RWPE1 (cell line): ENCODE data around the gene CFAP74.

Source experiments
- CTCF ChIA-PET: fragments of 350-600 bp; sonication (Branson Sonifier 250); formaldehyde crosslinking; extraction: SDS; loops from one replicate; lab custom pipeline; 2021; lab: Yijun Ruan, JAX
- POLR2A ChIA-PET: fragments of 400-600 bp; formaldehyde crosslinking; extraction: SDS; loops from one replicate; lab custom pipeline; 2020; ENCODE audit warnings: antibody characterized with exemption; ENCODE audit not compliant: low non-redundant PET; lab: Yijun Ruan, JAX
- DNase-seq: peaks from one replicate; pipeline ENCODE4 v3.0.0; 2012; ENCODE audit warnings: low spot score
- H3K27ac ChIP-seq: fragments of 450-650 bp; 2 replicates; pipeline ENCODE4 v1.5.1; 2017
- CTCF ChIP-seq: fragments of 450-650 bp; conservative IDR thresholded peaks from 2 replicates; pipeline ENCODE4 v1.5.1; 2017; ENCODE audit warnings: low read depth, mild to moderate bottlenecking

CFAP74 gene

GRCh38 chr1:2049718-2050431 is 46.3 kb upstream of the CFAP74 start, which contains the start of gene PRKCZ:
TSS of gene PRKCZ (plus strand) at chr1:2050411. CDS start at chr1:2050631, 220 bp downstream.
- ChIA-PET CTCF (interaction anchor here (0.5 to 2.3 kb wide), 9 partner anchors 13 to 1216 kb away, joined by 3 to 9 read pairs (median 4); partner anchors contain the start of gene FAAP20), POLR2A (interaction anchor here (0.6 to 1.0 kb wide), 2 partner anchors 122 to 142 kb away, joined by 3 to 4 read pairs; no protein-coding TSS in a partner anchor)
- peak within 1 kb of the TSS; percentile 71 for H3K27ac ChIP-seq
- no peak for TF ChIP-seq CTCF
- peak; percentile 97 for DNase-seq

- peak overlapping the region; percentile 71 for H3K27ac ChIP-seq
- peak; percentile 49 for TF ChIP-seq CTCF
- peak; percentile 59 for DNase-seq
- ChIA-PET POLR2A (interaction anchor here (0.6 to 1.0 kb wide), 2 partner anchors 121 to 141 kb away, joined by 3 to 4 read pairs; no protein-coding TSS in a partner anchor), CTCF (interaction anchor here (0.5 to 2.3 kb wide), 8 partner anchors 9 to 143 kb away, joined by 3 to 9 read pairs (median 3); no protein-coding TSS in a partner anchor)
Measured at GRCh38 chr1:2049225-2049717, 45.7 kb upstream of the CFAP74 start.

- no peak overlapping the region for H3K27ac ChIP-seq
- ChIA-PET CTCF (interaction anchor here (0.7 to 2.3 kb wide), 2 partner anchors 8 to 88 kb away, joined by 3 to 9 read pairs; no protein-coding TSS in a partner anchor), POLR2A (no interaction called here)
- no peak for TF ChIP-seq CTCF
- DNase-seq = no peak
Measured at GRCh38 chr1:2047749-2048729, 44.5 kb upstream of the CFAP74 start.

GRCh38 chr1:2046953-2047748 is 43.6 kb upstream of the CFAP74 start:
- no peak overlapping the region for H3K27ac ChIP-seq
- POLR2A ChIA-PET = no interaction called here
- DNase-seq = no peak
- CTCF ChIA-PET = interaction anchor here (0.9 to 3.5 kb wide), 3 partner anchors 87 to 265 kb away, joined by 5 to 27 read pairs (median 5); no protein-coding TSS in a partner anchor
- no peak for TF ChIP-seq CTCF

- no peak overlapping the region for H3K27ac ChIP-seq
- ChIA-PET CTCF (interaction anchor here (0.6 to 3.6 kb wide), 9 partner anchors 13 to 264 kb away, joined by 3 to 69 read pairs (median 5); partner anchors contain the start of gene GABRD), POLR2A (no interaction called here)
- TF ChIP-seq CTCF = peak; percentile 71
- peak; percentile 43 for DNase-seq
Measured at GRCh38 chr1:2046174-2046917, 42.8 kb upstream of the CFAP74 start.
